K562 (cell line): Measurements from ENCODE around the gene WWOX. TPM values are rescaled to one million over a fixed set of nuclear protein-coding genes. Genes with fewer than 3 reads are reported as not detected.

ENCODE experiments used
- BHLHE40 ChIP-seq: IDR thresholded peaks from 2 replicates; pipeline ENCODE4 v1.6.1; 2011; ENCODE audit warnings: low read length, improper control_type of control experiment
- HNRNPL ChIP-seq: fragments of 200-400 bp; formaldehyde crosslinking; IDR thresholded peaks from 2 replicates; pipeline ENCODE4 v1.6.1; 2017; ENCODE audit warnings: low read depth, mild to moderate bottlenecking, low read length
- MGA ChIP-seq: fragments of 450-650 bp; IDR thresholded peaks from 2 replicates; pipeline ENCODE4 v1.6.1; 2016; ENCODE audit warnings: mild to moderate bottlenecking, moderate library complexity
- NR1H2 ChIP-seq: sonication (generic); formaldehyde crosslinking; IDR thresholded peaks from 2 replicates; pipeline ENCODE4 v1.4.0; 2020; ENCODE audit warnings: mild to moderate bottlenecking, missing genetic modification reagents
- ZBTB11 ChIP-seq, 3 experiments: fragments of 200-800 bp in 1 of 3; fragments of 250-450 bp in 1 of 3; fragments of 450-650 bp in 1 of 3; sonication (Bioruptor Pico) in 1 of 3; sonication (Bioruptor generic) in 1 of 3; formaldehyde crosslinking in 1 of 3; IDR thresholded peaks; 2 replicates each; pipeline versions ENCODE4 v1.6.1 to v1.8.0; 2016 to 2022; ENCODE audit warnings: mild to moderate bottlenecking in 2 of 3, missing genetic modification characterization in 2 of 3, missing compliant biosample characterization in 1 of 3, moderate library complexity in 1 of 3
- polyA plus RNA-seq, 8 experiments: library from polyadenylated mRNA; depleted of rRNA in 4 of 8; stranded (reverse) in 5 of 8; unstranded in 3 of 8; fragments of >200 nt; fragmentation: Nextera tagmentation in 2 of 8; fragmentation: Illumina TruSeq in 1 of 8; extraction: Ambion mirVana in 2 of 8; extraction: Trizol in 1 of 8; gene quantifications; 2 replicates each; pipeline versions ENCODE4 v1.2.1 to v1.2.3, GENCODE V29; 2011 to 2014; ENCODE audit warnings: inconsistent platforms in 1 of 8, missing spikeins in 1 of 8
- total RNA-seq, 7 experiments: library from RNA; depleted of rRNA in 6 of 7; stranded (reverse); fragments of >200 nt in 6 of 7; fragmentation: Illumina TruSeq in 2 of 7; extraction: Trizol in 2 of 7; gene quantifications; 2 replicates each; pipeline versions ENCODE4 v1.2.1 to v1.2.3, GENCODE V29; 2011 to 2021; ENCODE audit warnings: low replicate concordance in 1 of 7

Gene WWOX
- total and polyA plus RNA-seq, 9 of the 15 experiments (the other 6 are each of a cell fraction or from before 2014, with no cell fraction given): 1.6 to 22.7 (median 8.1) TPM

- TF ChIP-seq MGA: no peak
- TF ChIP-seq ZBTB11 (CRISPR knock-in tag; IDR thresholded peaks at IDR 0.05): no peak
- TF ChIP-seq HNRNPL: no peak
- TF ChIP-seq NR1H2 (CRISPR knock-in tag): no peak
- no peak for TF ChIP-seq BHLHE40
Observed at GRCh38 chr16:78441298-78441697, 341.8 kb downstream of the WWOX start (continued).
